GM23338 (cell line): ENCODE results near the gene DPYD. TPM values are rescaled to one million over a fixed set of nuclear protein-coding genes. Genes with fewer than 3 reads are reported as not detected.

Experiments used
- ATAC-seq: fragments of 200-7000 bp; cut with Tn5 transposase; 3 replicates; pipeline ENCODE4 v1.9.1; 2020
- DNase-seq: peaks from one replicate; pipeline ENCODE4 v3.0.0-alpha.2; 2015; ENCODE audit warnings: low spot score
- H2AFZ ChIP-seq: fragments of 200-600 bp; sonication (generic); 2 replicates; pipeline ENCODE4 v1.8.0; 2016; ENCODE audit warnings: antibody characterized with exemption, mild to moderate bottlenecking, moderate library complexity
- H3F3A ChIP-seq: fragments of 200-600 bp; sonication (generic); replicated peaks from 2 replicates; pipeline ENCODE4 v1.8.0; 2017; ENCODE audit warnings: antibody characterized with exemption, mixed run types, low read depth
- H3K27ac ChIP-seq: fragments of 200-600 bp; sonication (generic); 2 replicates; pipeline ENCODE4 v1.6.1; 2016; ENCODE audit warnings: low read depth
- H3K27me3 ChIP-seq: fragments of 200-600 bp; sonication (generic); 2 replicates; pipeline ENCODE4 v1.8.0; 2016; ENCODE audit warnings: mild to moderate bottlenecking, mixed run types, moderate library complexity; ENCODE audit not compliant: insufficient read depth
- H3K36me3 ChIP-seq: fragments of 200-600 bp; sonication (generic); 2 replicates; pipeline ENCODE4 v1.8.0; 2016; ENCODE audit warnings: mild to moderate bottlenecking; ENCODE audit not compliant: insufficient read depth
- H3K4me1 ChIP-seq: fragments of 200-600 bp; sonication (generic); 2 replicates; pipeline ENCODE4 v1.8.0; 2016; ENCODE audit warnings: mild to moderate bottlenecking, moderate library complexity; ENCODE audit not compliant: insufficient read depth
- H3K4me2 ChIP-seq: fragments of 200-600 bp; sonication (generic); 2 replicates; pipeline ENCODE4 v1.7.1; 2017; ENCODE audit warnings: mixed run types
- H3K4me3 ChIP-seq: fragments of 200-600 bp; sonication (generic); 2 replicates; pipeline ENCODE4 v1.6.1; 2016; ENCODE audit warnings: mixed run types
- H3K79me2 ChIP-seq: fragments of 200-600 bp; sonication (generic); replicated peaks from 2 replicates; pipeline ENCODE4 v1.8.0; 2017; ENCODE audit warnings: mild to moderate bottlenecking; ENCODE audit not compliant: insufficient read depth
- H3K9me2 ChIP-seq: fragments of 200-600 bp; sonication (generic); 2 replicates; pipeline ENCODE4 v1.8.0; 2017; ENCODE audit not compliant: insufficient read depth
- H4K20me1 ChIP-seq: fragments of 200-600 bp; sonication (generic); replicated peaks from 2 replicates; pipeline ENCODE4 v1.8.0; 2017; ENCODE audit warnings: mild to moderate bottlenecking; ENCODE audit not compliant: insufficient read depth
- H3K27ac Mint-ChIP-seq: 2 replicates; pipeline ENCODE4 v1.8.0; 2020; ENCODE audit warnings: inconsistent platforms, mild to moderate bottlenecking, moderate library complexity, mixed read lengths
- H3K27me3 Mint-ChIP-seq: 3 replicates; pipeline ENCODE4 v1.8.0; 2022; ENCODE audit warnings: low read depth, mild to moderate bottlenecking, moderate library complexity, mixed read lengths, inconsistent platforms; ENCODE audit not compliant: insufficient read depth, poor library complexity
- H3K36me3 Mint-ChIP-seq: 3 replicates; pipeline ENCODE4 v1.8.0; 2021; ENCODE audit warnings: low read depth, mild to moderate bottlenecking, inconsistent platforms, moderate library complexity, mixed read lengths
- H3K4me1 Mint-ChIP-seq: 3 replicates; pipeline ENCODE4 v1.8.0; 2020; ENCODE audit warnings: mild to moderate bottlenecking, inconsistent platforms, mixed read lengths
- H3K4me3 Mint-ChIP-seq: 3 replicates; pipeline ENCODE4 v1.8.0; 2021; ENCODE audit warnings: moderate library complexity, mild to moderate bottlenecking, inconsistent platforms, mixed read lengths
- H3K9me3 Mint-ChIP-seq: 3 replicates; pipeline ENCODE4 v1.8.0; 2020; ENCODE audit warnings: moderate library complexity, mild to moderate bottlenecking, inconsistent platforms, mixed read lengths
- CREB1 ChIP-seq: fragments of 250-450 bp; sonication (Bioruptor Pico); IDR thresholded peaks from 2 replicates; pipeline ENCODE4 v1.5.0; 2020; ENCODE audit warnings: low read depth, mild to moderate bottlenecking, moderate library complexity
- EZH2 ChIP-seq: fragments of 200-600 bp; sonication (generic); IDR thresholded peaks from one replicate; pipeline ENCODE4 v1.8.0; 2017; ENCODE audit warnings: antibody characterized with exemption, mild to moderate bottlenecking, low read depth; ENCODE audit not compliant: unreplicated experiment
- EZH2phosphoT487 ChIP-seq: fragments of 200-600 bp; sonication (generic); IDR thresholded peaks from one replicate; pipeline ENCODE4 v1.8.1; 2018; ENCODE audit warnings: antibody characterized with exemption; ENCODE audit not compliant: unreplicated experiment
- JUNB ChIP-seq: IDR thresholded peaks from one replicate; pipeline ENCODE4 v1.6.1; 2016; ENCODE audit warnings: antibody characterized with exemption; ENCODE audit not compliant: unreplicated experiment
- NANOG ChIP-seq: IDR thresholded peaks from 2 replicates; pipeline ENCODE4 v1.6.1; 2016; ENCODE audit warnings: antibody characterized with exemption, borderline replicate concordance
- REST ChIP-seq: IDR thresholded peaks from one replicate; pipeline ENCODE4 v1.6.1; 2018; ENCODE audit warnings: antibody characterized with exemption; ENCODE audit not compliant: unreplicated experiment
- STAT1 ChIP-seq: IDR thresholded peaks from one replicate; pipeline ENCODE4 v1.6.1; 2016; ENCODE audit warnings: antibody characterized with exemption; ENCODE audit not compliant: unreplicated experiment
- ZNF331 ChIP-seq: fragments of 250-450 bp; sonication (Bioruptor Pico); IDR thresholded peaks from 2 replicates; pipeline ENCODE4 v1.5.0; 2020; ENCODE audit warnings: low read depth, mild to moderate bottlenecking, moderate library complexity
- polyA plus RNA-seq: library from polyadenylated mRNA; unstranded; fragments of >200 nt; fragmentation: Nextera tagmentation; extraction: Ambion mirVana; gene quantifications from 2 replicates; pipeline ENCODE4 v1.2.1, GENCODE V29; 2016
- total RNA-seq: library from RNA; depleted of rRNA; stranded (reverse); fragments of >200 nt; shearing (Covaris generic); gene quantifications from 2 replicates; pipeline ENCODE4 v1.2.3, GENCODE V29; 2014
- TF ChIP-seq, protein P1 (sequence below): fragments of 250-450 bp; sonication (Bioruptor Pico); IDR thresholded peaks from 2 replicates; pipeline ENCODE4 v1.5.0; 2020; ENCODE audit warnings: mild to moderate bottlenecking, moderate library complexity
- TF ChIP-seq, protein P2 (sequence below), 2 experiments: fragments of 200-600 bp in 1 of 2; sonication (generic) in 1 of 2; conservative IDR thresholded peaks; 2 replicates each; pipeline versions ENCODE4 v1.5.1 to v1.6.1; 2016 to 2017; ENCODE audit warnings: antibody characterized with exemption in 2 of 2, low read depth in 2 of 2, mild to moderate bottlenecking in 2 of 2, moderate library complexity in 1 of 2

The DPYD gene
- total and polyA plus RNA-seq, 2 experiments from 2014 or later, result 0.50 to 1.6 TPM

DNA sequence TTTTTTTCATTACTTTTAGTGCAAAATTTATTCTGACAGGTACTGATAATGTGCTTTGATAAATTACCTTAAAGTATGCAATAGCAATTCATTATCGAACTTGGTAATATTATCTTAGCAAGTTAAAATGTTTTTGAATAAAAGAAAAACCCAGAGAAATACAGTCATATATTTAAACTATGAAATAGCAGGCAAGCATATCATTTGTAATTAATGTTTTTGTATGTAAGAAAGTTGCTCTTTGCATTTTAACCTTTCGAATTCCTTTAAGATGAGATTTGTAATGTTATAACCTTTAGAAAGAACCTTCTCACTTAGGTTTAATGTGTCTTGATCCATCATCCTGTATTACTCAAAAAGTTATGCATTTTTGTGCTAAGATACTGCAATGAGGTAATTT is 613.7 kb downstream of the DPYD start:
- H3K36me3 ChIP-seq, result no peaks in the 10 kb centered on the region
- ATAC-seq, result no peak
- TF ChIP-seq ZNF331 (CRISPR knock-in tag) (no peak), CREB1 (no peak), NANOG (no peak), STAT1 (no peak), EZH2phosphoT487 (no peak), REST (no peak), JUNB (no peak), EZH2 (no peak)
- TF ChIP-seq, protein P1, sequence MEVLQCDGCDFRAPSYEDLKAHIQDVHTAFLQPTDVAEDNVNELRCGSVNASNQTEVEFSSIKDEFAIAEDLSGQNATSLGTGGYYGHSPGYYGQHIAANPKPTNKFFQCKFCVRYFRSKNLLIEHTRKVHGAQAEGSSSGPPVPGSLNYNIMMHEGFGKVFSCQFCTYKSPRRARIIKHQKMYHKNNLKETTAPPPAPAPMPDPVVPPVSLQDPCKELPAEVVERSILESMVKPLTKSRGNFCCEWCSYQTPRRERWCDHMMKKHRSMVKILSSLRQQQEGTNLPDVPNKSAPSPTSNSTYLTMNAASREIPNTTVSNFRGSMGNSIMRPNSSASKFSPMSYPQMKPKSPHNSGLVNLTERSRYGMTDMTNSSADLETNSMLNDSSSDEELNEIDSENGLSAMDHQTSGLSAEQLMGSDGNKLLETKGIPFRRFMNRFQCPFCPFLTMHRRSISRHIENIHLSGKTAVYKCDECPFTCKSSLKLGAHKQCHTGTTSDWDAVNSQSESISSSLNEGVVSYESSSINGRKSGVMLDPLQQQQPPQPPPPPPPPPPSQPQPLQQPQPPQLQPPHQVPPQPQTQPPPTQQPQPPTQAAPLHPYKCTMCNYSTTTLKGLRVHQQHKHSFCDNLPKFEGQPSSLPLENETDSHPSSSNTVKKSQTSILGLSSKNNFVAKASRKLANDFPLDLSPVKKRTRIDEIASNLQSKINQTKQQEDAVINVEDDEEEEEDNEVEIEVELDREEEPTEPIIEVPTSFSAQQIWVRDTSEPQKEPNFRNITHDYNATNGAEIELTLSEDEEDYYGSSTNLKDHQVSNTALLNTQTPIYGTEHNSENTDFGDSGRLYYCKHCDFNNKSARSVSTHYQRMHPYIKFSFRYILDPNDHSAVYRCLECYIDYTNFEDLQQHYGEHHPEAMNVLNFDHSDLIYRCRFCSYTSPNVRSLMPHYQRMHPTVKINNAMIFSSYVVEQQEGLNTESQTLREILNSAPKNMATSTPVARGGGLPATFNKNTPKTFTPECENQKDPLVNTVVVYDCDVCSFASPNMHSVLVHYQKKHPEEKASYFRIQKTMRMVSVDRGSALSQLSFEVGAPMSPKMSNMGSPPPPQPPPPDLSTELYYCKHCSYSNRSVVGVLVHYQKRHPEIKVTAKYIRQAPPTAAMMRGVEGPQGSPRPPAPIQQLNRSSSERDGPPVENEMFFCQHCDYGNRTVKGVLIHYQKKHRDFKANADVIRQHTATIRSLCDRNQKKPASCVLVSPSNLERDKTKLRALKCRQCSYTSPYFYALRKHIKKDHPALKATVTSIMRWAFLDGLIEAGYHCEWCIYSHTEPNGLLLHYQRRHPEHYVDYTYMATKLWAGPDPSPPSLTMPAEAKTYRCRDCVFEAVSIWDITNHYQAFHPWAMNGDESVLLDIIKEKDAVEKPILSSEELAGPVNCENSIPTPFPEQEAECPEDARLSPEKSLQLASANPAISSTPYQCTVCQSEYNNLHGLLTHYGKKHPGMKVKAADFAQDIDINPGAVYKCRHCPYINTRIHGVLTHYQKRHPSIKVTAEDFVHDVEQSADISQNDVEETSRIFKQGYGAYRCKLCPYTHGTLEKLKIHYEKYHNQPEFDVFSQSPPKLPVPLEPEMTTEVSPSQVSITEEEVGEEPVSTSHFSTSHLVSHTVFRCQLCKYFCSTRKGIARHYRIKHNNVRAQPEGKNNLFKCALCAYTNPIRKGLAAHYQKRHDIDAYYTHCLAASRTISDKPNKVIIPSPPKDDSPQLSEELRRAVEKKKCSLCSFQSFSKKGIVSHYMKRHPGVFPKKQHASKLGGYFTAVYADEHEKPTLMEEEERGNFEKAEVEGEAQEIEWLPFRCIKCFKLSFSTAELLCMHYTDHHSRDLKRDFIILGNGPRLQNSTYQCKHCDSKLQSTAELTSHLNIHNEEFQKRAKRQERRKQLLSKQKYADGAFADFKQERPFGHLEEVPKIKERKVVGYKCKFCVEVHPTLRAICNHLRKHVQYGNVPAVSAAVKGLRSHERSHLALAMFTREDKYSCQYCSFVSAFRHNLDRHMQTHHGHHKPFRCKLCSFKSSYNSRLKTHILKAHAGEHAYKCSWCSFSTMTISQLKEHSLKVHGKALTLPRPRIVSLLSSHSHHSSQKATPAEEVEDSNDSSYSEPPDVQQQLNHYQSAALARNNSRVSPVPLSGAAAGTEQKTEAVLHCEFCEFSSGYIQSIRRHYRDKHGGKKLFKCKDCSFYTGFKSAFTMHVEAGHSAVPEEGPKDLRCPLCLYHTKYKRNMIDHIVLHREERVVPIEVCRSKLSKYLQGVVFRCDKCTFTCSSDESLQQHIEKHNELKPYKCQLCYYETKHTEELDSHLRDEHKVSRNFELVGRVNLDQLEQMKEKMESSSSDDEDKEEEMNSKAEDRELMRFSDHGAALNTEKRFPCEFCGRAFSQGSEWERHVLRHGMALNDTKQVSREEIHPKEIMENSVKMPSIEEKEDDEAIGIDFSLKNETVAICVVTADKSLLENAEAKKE (CRISPR knock-in tag), result no peak
- TF ChIP-seq, protein P2, sequence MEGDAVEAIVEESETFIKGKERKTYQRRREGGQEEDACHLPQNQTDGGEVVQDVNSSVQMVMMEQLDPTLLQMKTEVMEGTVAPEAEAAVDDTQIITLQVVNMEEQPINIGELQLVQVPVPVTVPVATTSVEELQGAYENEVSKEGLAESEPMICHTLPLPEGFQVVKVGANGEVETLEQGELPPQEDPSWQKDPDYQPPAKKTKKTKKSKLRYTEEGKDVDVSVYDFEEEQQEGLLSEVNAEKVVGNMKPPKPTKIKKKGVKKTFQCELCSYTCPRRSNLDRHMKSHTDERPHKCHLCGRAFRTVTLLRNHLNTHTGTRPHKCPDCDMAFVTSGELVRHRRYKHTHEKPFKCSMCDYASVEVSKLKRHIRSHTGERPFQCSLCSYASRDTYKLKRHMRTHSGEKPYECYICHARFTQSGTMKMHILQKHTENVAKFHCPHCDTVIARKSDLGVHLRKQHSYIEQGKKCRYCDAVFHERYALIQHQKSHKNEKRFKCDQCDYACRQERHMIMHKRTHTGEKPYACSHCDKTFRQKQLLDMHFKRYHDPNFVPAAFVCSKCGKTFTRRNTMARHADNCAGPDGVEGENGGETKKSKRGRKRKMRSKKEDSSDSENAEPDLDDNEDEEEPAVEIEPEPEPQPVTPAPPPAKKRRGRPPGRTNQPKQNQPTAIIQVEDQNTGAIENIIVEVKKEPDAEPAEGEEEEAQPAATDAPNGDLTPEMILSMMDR (conservative IDR thresholded peaks at IDR 0.05; ENCODE audit: low read depth in 2 of 2), result no peak

More for the DNA sequence above, 613.7 kb downstream of the DPYD start:
- Histone ChIP-seq H3K4me2 (no peak overlapping the region), H3K27ac (no peak overlapping the region), H3K9me2 (no peaks in the 10 kb centered on the region; the same call in 1 of the 2 replicates), H3K4me3 (no peak overlapping the region), H3K27me3 (no peaks in the 10 kb centered on the region), H3F3A (no peaks in the 10 kb centered on the region), H3K4me1 (no peaks in the 10 kb centered on the region), H4K20me1 (no peaks in the 10 kb centered on the region), H2AFZ (no peak overlapping the region), H3K79me2 (no peaks in the 10 kb centered on the region)
- Mint-ChIP-seq H3K27me3 (no peaks in the 10 kb centered on the region), H3K4me3 (no peak overlapping the region), H3K4me1 (peaks cover 8% of the 10 kb centered on the region), H3K9me3 (no peaks in the 10 kb centered on the region), H3K36me3 (no peaks in the 10 kb centered on the region), H3K27ac (no peak overlapping the region)
- DNase-seq, result no peak
